Left cardiac atrium (tissue), 4 donors: ENCODE data around the gene FAM117B. TPM values are rescaled to one million over a fixed set of nuclear protein-coding genes. Genes with fewer than 3 reads are reported as not detected.
"Not testable (repeated sequence)": the region's sequence is repeated elsewhere in the genome, so short reads cannot be mapped to it uniquely, and the experiment has no call there.

Experiments
- ATAC-seq, 2 donors: fragments of 200-7000 bp; cut with Tn5 transposase; one replicate each; pipeline ENCODE4 v1.9.1; 2020; ENCODE audit warnings: mild to moderate bottlenecking in 2 of 2, moderate library complexity in 2 of 2
- DNase-seq: peaks from one replicate; pipeline ENCODE4 v3.0.0-alpha.2; 2020
- intact Hi-C, 2 donors: fragments of 100-400 bp; cut with DNase I; formaldehyde crosslinking; loops; one replicate each; pipeline versions ENCODE4 v1.14.1 to v1.15.1; 2022 to 2023
- total RNA-seq, 2 donors: library from RNA; stranded (reverse); fragmentation: NEBNext Ultra II Directional; extraction: Animal tissue kit (Norgen Biotek cat#: 25700); gene quantifications; one replicate each; pipeline ENCODE4 v1.2.1, GENCODE V29; 2021
- donor health status: DM: no; HTN: yes; CAD: no.
- donor health status: DM: no; HTN: yes; CAD: no; lungs with severe emphysema.
- donor health status: DM: yes; HTN: yes; CAD: no.
- donor health status: Dilated cardiomyopathy.

The FAM117B gene
- total RNA-seq, 2 donors from 2014 or later, result 1.6 to 3.6 TPM

GRCh38 chr2:202690321-202690900, 55.6 kb downstream of the FAM117B start:
- no peak for ATAC-seq
- intact Hi-C loops, result no loop called here

GRCh38 chr2:202693503-202693902, 58.7 kb downstream of the FAM117B start:
- intact Hi-C loops, result no loop called here
- ATAC-seq (no peak), DNase-seq (no peak)

More at GRCh38 chr2:202690321-202690900, 55.6 kb downstream of the FAM117B start:
- DNase-seq, result no peak

GRCh38 chr2:202695166-202695565, 60.4 kb downstream of the FAM117B start:
- intact Hi-C loops, result no loop called here
- DNase-seq, result no peak
- no peak for ATAC-seq

GRCh38 chr2:202700075-202700901, 65.5 kb downstream of the FAM117B start:
- intact Hi-C loops, result no loop called here
- no peak for ATAC-seq
- DNase-seq, result no peak

GRCh38 chr2:202703091-202703490, 68.3 kb downstream of the FAM117B start:
- no peak for DNase-seq
- intact Hi-C loops, result no loop called here
- ATAC-seq, result no peak

GRCh38 chr2:202704248-202704647, 69.5 kb downstream of the FAM117B start:
- ATAC-seq (no peak), DNase-seq (no peak)
- intact Hi-C loops, result no loop called here

GRCh38 chr2:202705446-202706020, 70.8 kb downstream of the FAM117B start:
- DNase-seq, result no peak
- ATAC-seq, result no peak

GRCh38 chr2:202714971-202715935, 80.5 kb downstream of the FAM117B start:
- DNase-seq, intact Hi-C loops, ATAC-seq: not testable (repeated sequence)

More at GRCh38 chr2:202705446-202706020, 70.8 kb downstream of the FAM117B start:
- intact Hi-C loops, result no loop called here

GRCh38 chr2:202716114-202716718, 81.4 kb downstream of the FAM117B start:
- intact Hi-C loops, result no loop called here
- DNase-seq (no peak), ATAC-seq (no peak)

- ATAC-seq, result no peak
Measured at GRCh38 chr2:202716953-202717597, 82.3 kb downstream of the FAM117B start.

GRCh38 chr2:202717598-202718310, 83.0 kb downstream of the FAM117B start:
- intact Hi-C loops, result no loop called here
- DNase-seq (no peak), ATAC-seq (no peak)

More at GRCh38 chr2:202716953-202717597, 82.3 kb downstream of the FAM117B start:
- no peak for DNase-seq
- intact Hi-C loops, result no loop called here

GRCh38 chr2:202718614-202719013, 83.8 kb downstream of the FAM117B start:
- intact Hi-C loops, result no loop called here
- no peak for DNase-seq
- ATAC-seq, result peak in 1 of 2 donors; percentile 34

GRCh38 chr2:202720226-202720625, 85.5 kb downstream of the FAM117B start:
- no peak for DNase-seq
- ATAC-seq, result no peak
- intact Hi-C loops, result no loop called here

- DNase-seq, result no peak
- intact Hi-C loops, result no loop called here
- ATAC-seq, result no peak
Measured at GRCh38 chr2:202721621-202722020, 86.9 kb downstream of the FAM117B start.

- DNase-seq, result no peak
- intact Hi-C loops, result no loop called here
- no peak for ATAC-seq
Measured at GRCh38 chr2:202723746-202724145, 89.0 kb downstream of the FAM117B start.

- no peak for DNase-seq
- no peak for ATAC-seq
- intact Hi-C loops, result no loop called here
Measured at GRCh38 chr2:202726070-202726469, 91.3 kb downstream of the FAM117B start.

- ATAC-seq (no peak), DNase-seq (no peak)
- intact Hi-C loops, result no loop called here
Measured at GRCh38 chr2:202736826-202737225, 102.1 kb downstream of the FAM117B start.

GRCh38 chr2:202743613-202744012, 108.8 kb downstream of the FAM117B start:
- intact Hi-C loops, result no loop called here
- no peak for ATAC-seq
- DNase-seq, result no peak
